Measurements from ENCODE around the gene ZCCHC18.
A peak's percentile ranks its signal among the peaks of the same experiment; 100 is the strongest.

Gene ZCCHC18

DNA sequence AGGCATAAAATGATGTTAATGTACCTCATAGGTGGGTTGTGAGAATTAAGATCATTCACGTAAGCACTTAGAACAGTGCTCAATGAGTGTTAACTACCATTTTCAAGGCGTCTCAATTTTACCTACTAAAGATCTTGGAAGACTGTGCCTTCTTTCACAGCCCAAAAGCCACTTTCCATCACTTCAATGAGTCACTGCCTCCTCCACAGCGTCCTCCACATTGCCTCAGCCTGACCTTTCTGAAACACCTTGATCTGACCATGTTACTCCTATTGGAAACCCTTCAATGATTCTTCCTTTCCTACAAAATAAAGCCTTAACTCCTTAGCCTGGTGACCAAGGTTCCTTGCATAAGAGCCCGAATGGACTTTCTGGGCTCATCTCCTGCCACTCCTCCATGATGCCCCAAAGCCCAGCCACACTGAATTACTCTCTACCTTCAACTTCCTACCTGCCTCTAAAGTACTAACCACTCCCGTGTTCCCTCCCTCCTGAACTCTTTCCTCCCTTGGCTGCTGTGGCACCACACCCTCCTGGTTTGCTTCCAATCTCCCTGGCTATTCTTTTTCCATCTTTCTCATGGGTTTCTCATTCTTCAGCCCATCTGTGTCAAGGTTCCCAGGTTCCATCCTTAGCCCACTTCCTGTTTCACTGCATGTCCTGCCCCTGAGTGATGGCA, 22.4 kb downstream of the ZCCHC18 start:
- no peak for DNase-seq (ENCODE audit: low read depth)
- no peak overlapping the region for H3K4me3 ChIP-seq (ENCODE audit: low read depth, low read length)
- TF ChIP-seq, protein P1, sequence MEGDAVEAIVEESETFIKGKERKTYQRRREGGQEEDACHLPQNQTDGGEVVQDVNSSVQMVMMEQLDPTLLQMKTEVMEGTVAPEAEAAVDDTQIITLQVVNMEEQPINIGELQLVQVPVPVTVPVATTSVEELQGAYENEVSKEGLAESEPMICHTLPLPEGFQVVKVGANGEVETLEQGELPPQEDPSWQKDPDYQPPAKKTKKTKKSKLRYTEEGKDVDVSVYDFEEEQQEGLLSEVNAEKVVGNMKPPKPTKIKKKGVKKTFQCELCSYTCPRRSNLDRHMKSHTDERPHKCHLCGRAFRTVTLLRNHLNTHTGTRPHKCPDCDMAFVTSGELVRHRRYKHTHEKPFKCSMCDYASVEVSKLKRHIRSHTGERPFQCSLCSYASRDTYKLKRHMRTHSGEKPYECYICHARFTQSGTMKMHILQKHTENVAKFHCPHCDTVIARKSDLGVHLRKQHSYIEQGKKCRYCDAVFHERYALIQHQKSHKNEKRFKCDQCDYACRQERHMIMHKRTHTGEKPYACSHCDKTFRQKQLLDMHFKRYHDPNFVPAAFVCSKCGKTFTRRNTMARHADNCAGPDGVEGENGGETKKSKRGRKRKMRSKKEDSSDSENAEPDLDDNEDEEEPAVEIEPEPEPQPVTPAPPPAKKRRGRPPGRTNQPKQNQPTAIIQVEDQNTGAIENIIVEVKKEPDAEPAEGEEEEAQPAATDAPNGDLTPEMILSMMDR (IDR thresholded peaks at IDR 0.05; ENCODE audit: insufficient read depth, low read depth, low read length, missing control alignments), result no peak

DNA sequence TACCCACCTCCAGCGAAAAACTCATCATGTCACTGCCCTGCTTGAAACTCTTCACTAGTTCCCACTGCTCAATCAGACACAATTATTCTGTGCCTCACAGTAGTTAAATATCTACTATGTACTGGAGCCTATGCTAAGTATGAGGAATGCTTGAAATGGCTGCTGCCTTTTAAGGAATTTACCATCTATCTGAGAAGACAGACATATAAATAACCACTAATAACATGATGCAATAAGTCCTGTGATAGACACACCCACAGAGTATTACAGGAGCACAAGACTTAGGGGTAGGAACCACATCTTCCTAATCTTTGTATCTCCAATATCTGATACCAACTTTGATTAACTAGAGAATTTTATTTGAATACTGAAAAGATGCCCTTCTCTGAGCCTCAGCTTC, 23.4 kb downstream of the ZCCHC18 start:
- TF ChIP-seq, protein P1 (IDR thresholded peaks at IDR 0.05; ENCODE audit: insufficient read depth, low read depth, low read length, missing control alignments), result no peak
- no peak overlapping the region for H3K4me3 ChIP-seq (ENCODE audit: low read depth, low read length)
- DNase-seq (ENCODE audit: low read depth), result no peak

DNA sequence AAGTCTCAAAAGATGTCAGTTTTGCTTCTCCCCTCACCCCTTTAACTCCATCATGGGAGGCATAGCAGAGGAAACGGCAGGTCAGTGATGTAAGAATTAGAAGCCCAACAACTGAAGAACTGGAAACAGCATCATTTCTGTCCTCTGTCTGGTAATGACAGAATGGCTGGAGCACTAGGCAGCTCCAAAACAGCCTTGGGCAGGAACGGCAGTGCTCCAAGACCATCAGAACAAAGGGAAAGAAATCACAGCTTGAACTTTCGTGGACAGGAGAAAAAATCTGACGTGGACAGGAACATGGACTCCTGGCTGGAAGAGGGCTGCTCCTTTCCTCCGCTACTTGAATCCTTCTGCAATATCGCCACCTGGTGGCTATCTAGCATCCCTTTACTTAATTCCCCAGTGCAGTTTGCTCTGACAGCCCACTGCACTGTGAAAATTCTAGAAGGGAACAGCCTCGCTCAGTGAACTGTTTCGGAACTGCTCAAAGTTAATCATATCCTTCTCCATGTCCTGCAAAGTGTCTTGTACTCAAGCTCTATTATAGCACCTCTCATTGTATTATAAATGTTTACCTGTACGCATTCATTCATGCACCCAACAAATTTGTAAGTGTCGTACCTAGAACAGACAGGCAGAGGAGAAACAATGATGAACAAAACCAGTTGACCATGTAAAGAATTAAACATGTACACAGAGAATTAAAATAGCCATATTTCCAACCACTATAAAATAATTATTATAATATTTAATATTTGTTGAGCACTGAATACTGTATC, 24.1 kb downstream of the ZCCHC18 start:
- TF ChIP-seq, protein P1 (IDR thresholded peaks at IDR 0.05; ENCODE audit: insufficient read depth, low read depth, low read length, missing control alignments), result peak; percentile 55
- no peak overlapping the region for H3K4me3 ChIP-seq (ENCODE audit: low read depth, low read length)
- DNase-seq (ENCODE audit: low read depth), result peak; percentile 82

DNA sequence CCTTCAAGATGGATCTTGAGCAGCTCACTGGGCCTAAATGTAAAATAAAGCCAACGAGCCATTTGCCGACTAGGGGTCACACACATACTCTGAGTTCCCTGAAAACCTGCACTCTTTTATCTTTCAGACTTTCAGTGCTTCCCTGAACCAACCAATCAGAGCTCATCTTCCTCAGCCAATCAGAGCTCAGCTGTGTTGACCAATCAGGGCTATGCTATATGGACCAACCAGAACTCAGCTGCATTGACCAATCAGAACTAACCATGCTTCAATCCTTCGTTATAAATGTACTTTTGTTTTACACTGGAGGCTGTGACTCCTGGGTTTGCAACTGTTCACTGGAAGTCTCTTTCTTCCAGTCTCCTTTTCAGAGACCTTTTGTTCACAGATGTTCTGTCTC, 25.2 kb downstream of the ZCCHC18 start:
- no peak overlapping the region for H3K4me3 ChIP-seq (ENCODE audit: low read depth, low read length)
- peak; percentile 9 for DNase-seq (ENCODE audit: low read depth)
- TF ChIP-seq, protein P1 (IDR thresholded peaks at IDR 0.05; ENCODE audit: insufficient read depth, low read depth, low read length, missing control alignments), result no peak

DNA sequence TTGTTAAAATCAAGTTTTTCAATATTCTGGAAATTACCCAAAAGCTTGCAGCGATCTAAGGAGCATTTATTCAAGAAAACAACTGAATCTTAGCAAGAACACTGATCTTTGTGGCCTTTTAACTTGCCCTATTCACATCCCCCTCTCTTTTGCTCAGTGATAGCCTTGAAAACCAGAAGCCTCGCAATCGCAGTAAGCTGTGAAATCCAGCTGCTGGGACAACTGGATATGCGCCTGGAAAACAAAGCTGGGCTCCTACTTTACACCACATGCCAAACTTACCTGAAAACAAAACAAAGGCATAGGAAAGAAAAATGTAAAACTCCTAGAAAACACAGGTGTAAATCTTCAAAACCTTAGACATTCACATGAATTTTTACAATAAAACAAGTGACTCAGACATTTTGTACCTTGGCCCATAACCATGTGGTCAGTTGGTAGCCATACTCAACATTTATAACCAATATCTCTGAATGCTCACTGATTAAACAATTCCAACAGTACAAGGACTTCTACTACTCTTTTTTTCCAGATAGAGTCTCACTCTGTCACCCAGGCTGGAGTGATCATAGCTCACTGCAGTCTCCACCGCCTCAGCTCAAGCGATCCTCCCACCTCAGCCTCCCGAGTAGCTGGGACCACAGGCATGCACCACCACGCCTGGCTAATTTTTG, 28.9 kb downstream of the ZCCHC18 start:
- DNase-seq (ENCODE audit: low read depth), result no peak
- no peak overlapping the region for H3K4me3 ChIP-seq (ENCODE audit: low read depth, low read length)
- TF ChIP-seq, protein P1 (IDR thresholded peaks at IDR 0.05; ENCODE audit: insufficient read depth, low read depth, low read length, missing control alignments), result no peak

DNA sequence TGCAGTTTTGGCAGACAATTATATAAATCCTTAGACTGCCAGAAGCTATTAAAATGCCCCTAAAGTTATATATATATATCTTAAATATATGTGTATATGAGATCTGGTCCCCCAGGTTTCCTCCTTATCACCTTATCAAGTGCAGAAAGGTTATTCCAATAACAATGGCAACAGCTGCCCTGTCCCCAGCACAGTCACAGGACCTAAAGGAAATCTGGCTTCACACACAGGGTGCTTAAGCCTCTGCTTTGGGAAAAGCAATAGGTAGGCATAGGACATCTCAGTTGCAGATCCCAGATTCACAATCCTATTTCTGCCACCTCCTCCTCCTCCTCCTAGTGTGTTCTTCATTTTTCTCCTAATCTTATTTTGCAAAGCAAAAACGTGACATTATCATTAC, 38.7 kb downstream of the ZCCHC18 start:
- H3K4me3 ChIP-seq (ENCODE audit: low read depth, low read length), result no peak overlapping the region
- TF ChIP-seq, protein P1 (IDR thresholded peaks at IDR 0.05; ENCODE audit: insufficient read depth, low read depth, low read length, missing control alignments), result no peak
- no peak for DNase-seq (ENCODE audit: low read depth)

Measured in GM12865 (cell line).